GM18499 (cell line): ENCODE data around the gene MBD5.
A peak's percentile ranks its signal among the peaks of the same experiment; 100 is the strongest.

Experiments
- ATAC-seq: cut with Tn5 transposase; IDR thresholded peaks from one replicate; pipeline ENCODE4 v1.9.1; 2021; ENCODE audit warnings: moderate number of reproducible peaks; ENCODE audit not compliant: insufficient read depth, unreplicated experiment

The MBD5 gene

DNA sequence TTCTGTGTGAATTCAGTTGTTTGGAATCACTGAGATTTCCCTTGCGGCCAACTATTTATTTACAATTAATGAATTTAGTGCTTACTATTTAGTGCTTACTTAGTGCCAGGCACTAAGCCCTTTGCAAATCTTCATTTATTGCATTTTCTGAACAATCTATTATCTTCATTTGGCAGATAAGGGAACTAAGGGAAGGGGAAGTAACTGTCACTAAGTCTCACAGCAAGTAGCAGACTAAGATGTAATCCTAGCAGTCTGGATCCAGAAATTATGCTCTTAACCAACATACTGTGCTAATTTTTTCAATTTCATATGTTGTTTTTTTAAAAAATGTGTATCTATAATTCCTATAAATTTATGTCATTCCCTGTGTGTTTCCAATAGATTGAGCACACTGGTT lies 409.2 kb downstream of the MBD5 start:
- no peak for ATAC-seq

DNA sequence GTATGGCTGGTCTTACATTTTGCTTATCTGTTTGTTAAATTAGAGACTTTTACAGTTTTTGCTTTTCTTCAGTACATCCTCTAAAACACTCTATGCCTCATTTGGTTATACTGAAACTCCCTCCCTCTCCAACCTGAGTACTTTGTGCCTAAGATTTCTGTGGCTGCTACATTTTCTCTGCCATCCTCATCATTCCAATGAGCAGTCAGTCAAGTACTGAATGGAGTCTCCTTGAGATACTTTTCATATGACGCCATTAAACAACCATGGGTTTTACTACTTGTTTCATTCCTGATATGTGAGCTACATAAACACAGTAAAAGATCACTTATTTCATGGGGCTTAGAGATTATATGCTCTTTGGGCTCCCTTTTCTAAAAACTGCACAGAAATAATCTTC lies 427.0 kb downstream of the MBD5 start:
- no peak for ATAC-seq

- no peak for ATAC-seq
These were observed 429.6 kb downstream of the MBD5 start for GRCh38 chr2:148450531-148450930.

DNA sequence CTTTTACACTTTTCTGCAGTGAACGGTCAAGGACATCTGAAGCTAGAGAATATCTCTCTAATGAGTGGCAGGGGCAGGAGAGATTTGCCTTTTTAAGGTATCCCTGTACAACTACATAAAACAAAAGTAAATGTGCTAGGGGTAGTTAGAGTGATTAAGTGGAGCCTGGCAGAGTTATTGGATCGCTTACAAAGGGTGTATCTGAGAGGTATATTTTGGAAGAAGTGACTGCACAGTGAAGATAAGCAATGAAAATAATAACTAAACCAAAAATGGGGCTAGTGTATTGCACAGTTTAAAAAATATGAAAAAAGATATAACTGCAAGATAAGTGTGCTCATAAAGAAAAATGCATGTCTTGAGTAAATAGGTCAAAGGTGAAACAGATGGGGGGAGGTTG lies 430.2 kb downstream of the MBD5 start:
- ATAC-seq, result no peak

GRCh38 chr2:148455791-148456190 lies 434.9 kb downstream of the MBD5 start:
- ATAC-seq, result no peak

DNA sequence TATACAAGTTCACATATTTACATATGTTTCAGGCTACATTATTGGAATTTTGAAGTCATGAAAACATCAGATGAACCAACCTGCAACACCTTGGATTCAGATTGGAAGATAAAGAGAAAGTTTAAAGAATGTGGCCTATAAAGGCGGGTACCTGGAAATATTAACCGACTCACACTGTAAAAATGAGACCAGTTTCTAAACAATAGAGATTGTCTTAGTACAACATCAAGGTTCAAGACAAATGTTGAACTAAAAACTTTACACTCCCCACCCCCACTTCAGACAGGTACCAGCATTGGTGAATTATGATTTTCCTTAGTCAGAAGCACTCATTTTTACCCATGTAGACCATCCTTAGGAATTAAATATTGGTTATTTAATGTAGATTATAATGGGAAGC lies 437.3 kb downstream of the MBD5 start:
- ATAC-seq, result no peak

DNA sequence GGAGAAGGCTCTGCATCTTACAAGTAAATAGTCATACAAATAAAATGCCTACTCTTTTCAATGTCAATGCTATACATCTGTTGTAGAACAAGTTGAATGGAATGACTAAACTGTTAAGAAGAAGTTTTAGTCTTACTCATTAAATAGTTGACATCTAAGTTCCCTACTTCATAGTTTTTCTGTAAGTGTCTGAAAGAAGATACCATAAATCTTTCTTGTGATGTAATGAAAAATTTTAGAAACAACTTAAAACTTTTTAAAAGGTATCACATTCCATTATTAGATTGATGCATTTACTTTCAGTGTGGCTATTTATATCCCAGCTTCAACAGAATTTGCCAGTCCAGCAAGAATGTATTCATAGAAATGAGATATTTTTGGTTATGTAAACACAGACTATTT lies 438.5 kb downstream of the MBD5 start:
- no peak for ATAC-seq

DNA sequence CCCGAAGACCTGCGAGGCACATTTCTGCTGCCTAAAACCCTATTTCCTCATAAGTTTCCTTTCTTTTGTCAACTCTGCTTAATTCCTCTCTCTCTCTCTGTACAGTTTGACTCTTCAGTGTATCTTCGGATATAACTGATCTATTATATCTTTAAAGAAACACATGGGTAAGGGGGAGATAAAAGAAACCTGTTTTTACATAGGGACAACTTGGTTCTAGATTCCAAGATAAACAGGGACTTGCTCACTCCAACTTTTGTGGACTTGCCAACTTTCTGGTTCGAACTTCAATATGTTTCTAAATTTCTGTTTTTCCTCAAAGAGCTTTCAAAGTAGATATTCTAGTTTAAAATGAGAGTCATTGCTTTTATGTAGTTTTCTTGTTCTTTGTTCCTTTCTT lies 441.0 kb downstream of the MBD5 start:
- ATAC-seq, result no peak

- ATAC-seq, result no peak
These were observed 454.7 kb downstream of the MBD5 start for GRCh38 chr2:148475626-148476025.

- ATAC-seq, result no peak
These were observed 458.5 kb downstream of the MBD5 start for GRCh38 chr2:148479398-148479797.

GRCh38 chr2:148483665-148484064 lies 462.8 kb downstream of the MBD5 start:
- no peak for ATAC-seq

- ATAC-seq, result no peak
These were observed 463.2 kb downstream of the MBD5 start for GRCh38 chr2:148484066-148484465.

- ATAC-seq, result no peak
These were observed 465.8 kb downstream of the MBD5 start for GRCh38 chr2:148486655-148487054.

- no peak for ATAC-seq
These were observed 466.5 kb downstream of the MBD5 start for GRCh38 chr2:148487439-148487838.

DNA sequence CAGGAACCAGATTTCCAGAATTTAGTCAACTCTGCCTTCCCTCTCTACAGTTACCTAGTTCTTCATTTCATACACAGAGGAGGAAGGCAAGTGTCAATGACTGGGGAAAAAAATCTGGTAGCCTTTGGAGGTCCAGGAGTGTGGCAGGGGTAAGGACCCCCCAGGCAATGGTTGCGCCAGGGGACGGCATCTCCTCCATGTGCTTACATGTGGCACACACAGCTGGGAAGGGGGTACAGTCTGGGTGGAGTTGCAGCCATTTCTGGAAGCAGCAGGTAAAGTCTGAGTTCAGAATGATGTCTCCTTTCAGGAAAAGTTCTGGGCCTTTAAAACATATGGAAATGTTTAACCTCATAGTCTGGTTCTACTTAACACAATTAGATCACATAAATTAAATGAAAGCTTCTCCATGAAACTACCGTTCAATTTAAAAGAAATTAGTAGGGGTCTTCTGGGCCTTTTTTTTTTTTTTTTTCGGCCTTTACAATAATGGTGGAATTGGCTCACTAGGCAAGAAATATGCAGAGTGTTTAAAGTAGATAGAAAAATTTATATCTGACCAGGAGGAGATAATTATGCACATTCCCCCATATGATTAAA lies 470.0 kb downstream of the MBD5 start:
- no peak for ATAC-seq

DNA sequence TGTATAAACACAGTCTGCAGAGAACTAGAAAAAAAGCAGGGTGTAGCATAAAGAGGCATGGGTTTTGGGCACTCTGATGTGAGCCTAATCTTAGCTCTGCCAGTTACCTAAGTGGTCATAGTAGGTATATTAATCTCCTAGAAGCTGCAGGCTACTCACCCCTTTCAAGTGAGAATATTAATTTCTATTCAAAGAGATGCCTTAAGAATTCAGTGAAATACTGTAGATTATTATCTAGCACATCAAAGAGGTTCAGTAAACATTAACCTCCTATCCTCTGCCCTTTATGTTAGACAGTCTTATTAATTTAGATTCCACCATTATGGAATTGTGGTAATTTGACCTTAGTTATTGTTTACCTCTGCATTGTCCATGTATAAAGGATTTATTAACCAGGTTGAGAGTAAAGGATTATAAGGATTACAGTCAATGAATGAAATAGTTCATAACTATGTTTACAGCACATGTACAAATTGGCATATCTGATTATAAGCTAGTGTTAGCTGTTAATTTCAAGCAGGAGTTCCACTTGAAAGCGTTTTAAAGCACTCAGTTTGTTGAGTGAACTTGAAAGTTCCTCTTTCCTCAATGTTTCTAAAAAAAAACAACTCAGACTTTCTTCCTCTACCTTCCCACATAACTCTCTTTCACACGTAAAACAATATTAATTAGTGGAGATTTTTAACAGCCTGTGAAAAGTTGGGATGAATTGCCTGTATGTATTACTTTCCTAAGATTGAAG lies 473.1 kb downstream of the MBD5 start:
- no peak for ATAC-seq

- no peak for ATAC-seq
These were observed 474.7 kb downstream of the MBD5 start for GRCh38 chr2:148495586-148495985.

DNA sequence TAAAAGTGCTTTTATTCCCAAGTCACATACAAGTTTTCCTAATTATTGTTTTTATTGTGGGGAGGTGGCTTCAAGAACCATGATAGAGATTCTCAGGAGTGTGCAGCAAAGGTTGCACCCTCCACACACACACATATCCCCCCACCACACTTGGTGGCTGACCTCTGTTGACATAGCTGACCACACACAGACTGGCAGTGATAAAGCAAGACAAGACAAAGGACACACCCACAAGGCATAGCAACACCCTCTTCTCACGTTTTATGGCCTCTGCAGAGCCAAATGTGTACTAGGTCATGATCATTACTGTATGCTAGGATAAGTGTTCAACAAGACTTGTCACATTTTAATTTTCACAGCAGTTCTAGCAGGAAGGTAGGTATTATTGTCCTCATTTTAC lies 480.7 kb downstream of the MBD5 start:
- ATAC-seq, result no peak

DNA sequence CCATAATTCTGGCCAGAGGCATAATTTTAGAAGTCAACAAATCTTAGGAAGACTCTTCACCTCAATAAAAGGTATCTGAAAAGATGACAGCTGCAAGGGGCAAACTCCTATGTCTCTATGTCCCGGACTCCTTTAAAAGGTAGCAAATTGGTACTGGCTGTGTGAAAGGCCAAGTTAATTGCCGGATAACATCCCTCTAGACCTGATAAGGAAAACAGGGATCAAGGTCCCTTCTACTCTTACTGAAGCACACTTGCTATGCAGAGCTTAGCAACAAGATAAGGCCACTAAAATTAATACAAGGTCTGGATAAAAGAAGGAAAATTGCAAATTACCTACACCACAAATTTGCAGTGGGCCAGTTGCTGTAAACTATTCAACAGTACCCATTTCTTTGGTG lies 482.6 kb downstream of the MBD5 start:
- no peak for ATAC-seq

DNA sequence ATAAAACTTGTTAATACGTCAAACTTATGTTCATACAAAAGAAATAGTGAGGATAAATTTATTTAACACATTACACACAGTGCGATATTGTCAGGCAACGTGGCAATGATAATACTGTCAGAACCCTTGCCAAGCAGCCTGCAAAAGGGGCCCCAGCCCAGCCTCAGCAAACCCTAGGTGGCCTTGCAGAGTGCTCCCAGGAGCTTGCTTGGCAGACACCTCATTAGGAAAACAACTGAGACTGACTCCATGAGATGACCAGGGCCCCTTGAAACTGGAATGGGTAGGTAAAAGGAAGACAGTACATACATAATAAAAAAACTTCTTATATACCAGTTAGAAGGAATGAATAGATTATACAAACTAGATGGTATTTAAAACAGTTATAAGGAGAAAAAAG lies 487.1 kb downstream of the MBD5 start:
- ATAC-seq, result no peak

GRCh38 chr2:148508878-148509287 lies 488.0 kb downstream of the MBD5 start:
- ATAC-seq, result no peak

GRCh38 chr2:148509288-148509902 lies 488.5 kb downstream of the MBD5 start:
- ATAC-seq, result peak; percentile 97
